HS-27A (cell line): ENCODE measurements around the gene GULP1.
"Not testable (repeated sequence)": the region's sequence is repeated elsewhere in the genome, so short reads cannot be mapped to it uniquely, and the experiment has no call there.

Experiments
- DNase-seq: peaks from one replicate; pipeline ENCODE4 v3.0.0-alpha.2; 2012; ENCODE audit warnings: low read depth, missing footprints

The GULP1 gene, protein sequence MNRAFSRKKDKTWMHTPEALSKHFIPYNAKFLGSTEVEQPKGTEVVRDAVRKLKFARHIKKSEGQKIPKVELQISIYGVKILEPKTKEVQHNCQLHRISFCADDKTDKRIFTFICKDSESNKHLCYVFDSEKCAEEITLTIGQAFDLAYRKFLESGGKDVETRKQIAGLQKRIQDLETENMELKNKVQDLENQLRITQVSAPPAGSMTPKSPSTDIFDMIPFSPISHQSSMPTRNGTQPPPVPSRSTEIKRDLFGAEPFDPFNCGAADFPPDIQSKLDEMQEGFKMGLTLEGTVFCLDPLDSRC

GRCh38 chr2:188291617-188292347, at the start of gene GULP1:
Gene GULP1 (plus strand): TSS chr2:188291874. CDS start chr2:188477703, 185,829 bp downstream.
- DNase-seq, result peak; percentile 49

- no peak for DNase-seq
Observed at GRCh38 chr2:188243381-188243780, 48.3 kb upstream of the GULP1 start.

DNA sequence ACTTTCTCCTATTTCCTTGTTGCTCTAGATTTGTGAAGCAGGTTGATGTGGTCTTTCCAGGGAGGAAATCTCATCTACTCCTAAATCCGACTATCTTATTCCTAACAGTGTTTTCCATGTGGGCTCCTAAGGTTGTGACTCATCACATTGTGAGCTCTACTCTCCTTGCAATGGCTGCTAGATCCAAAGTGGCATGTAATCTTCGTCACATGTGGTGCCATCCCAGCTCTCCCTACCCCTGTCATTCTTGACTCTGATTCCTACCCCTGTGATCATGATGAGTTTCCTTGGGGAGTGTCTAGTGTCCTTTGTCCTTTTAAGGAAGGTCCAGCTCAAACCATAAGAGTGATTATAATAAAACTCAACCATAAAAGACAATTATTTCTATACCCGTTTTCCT, 47.3 kb upstream of the GULP1 start:
- no peak for DNase-seq

DNA sequence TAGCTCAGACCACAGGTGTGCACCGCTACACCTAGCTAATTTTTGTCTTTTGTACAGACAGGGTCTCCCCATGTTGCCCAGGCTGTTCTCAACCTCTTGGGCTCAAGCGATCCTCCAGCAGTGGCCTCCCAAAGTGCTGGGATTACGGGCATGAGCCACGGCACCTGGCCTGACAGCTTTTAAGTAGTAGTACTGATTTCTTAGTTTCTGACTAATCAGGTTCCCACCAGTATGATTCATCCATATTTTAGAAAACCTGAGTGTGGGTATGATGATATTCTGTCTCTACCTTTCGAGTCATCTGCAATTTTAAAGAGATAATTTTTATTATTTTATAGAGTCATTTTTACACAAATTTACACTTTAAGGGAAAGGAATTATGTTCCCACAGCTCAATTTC, 46.4 kb upstream of the GULP1 start:
- DNase-seq, result no peak

GRCh38 chr2:188248513-188248912, 43.2 kb upstream of the GULP1 start:
- DNase-seq, result no peak

GRCh38 chr2:188251034-188251433, 40.6 kb upstream of the GULP1 start:
- no peak for DNase-seq

DNA sequence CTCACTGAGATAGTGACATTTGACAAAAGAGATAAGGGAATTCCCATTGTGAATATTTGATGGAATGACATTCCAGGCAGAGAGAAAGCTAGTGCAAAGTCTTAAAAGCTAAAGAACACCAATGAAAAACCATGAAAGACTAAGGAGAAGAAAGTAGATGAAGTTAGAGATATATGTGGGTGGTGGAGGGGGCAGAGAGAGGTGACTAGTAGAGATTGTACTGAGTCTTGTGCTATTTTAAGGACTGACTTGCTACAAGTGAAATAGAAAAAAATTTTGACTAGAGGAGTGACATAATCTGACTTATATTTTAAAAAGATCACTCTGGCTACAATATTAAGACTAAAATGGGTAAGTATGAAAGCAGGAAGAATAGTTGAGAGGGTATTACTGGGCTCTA, 35.3 kb upstream of the GULP1 start:
- DNase-seq, result no peak

GRCh38 chr2:188265315-188265714, 26.4 kb upstream of the GULP1 start:
- no peak for DNase-seq

GRCh38 chr2:188267776-188268175, 23.9 kb upstream of the GULP1 start:
- DNase-seq, result no peak

GRCh38 chr2:188269004-188269403, 22.7 kb upstream of the GULP1 start:
- no peak for DNase-seq

DNA sequence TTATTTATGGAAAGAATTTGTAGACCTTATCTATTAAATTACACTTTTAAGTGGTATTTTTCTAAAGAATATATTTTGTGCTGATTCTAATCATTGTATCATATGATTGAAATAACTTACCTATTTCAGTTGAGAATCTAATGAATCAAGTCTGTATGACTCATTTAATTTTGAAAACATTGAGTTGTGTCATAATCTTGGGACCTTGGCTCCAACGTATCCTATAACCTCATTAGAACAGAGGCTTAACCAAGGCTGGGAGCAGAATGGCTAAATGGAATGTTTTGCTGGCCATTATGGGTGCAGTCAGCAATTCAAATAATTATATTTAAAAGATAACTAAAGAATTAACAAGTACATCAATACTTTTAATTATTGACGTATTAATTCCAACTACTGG, 19.6 kb upstream of the GULP1 start:
- DNase-seq, result no peak

GRCh38 chr2:188274274-188274673, 17.4 kb upstream of the GULP1 start:
- DNase-seq, result no peak

- no peak for DNase-seq
Observed at GRCh38 chr2:188276255-188276654, 15.4 kb upstream of the GULP1 start.

DNA sequence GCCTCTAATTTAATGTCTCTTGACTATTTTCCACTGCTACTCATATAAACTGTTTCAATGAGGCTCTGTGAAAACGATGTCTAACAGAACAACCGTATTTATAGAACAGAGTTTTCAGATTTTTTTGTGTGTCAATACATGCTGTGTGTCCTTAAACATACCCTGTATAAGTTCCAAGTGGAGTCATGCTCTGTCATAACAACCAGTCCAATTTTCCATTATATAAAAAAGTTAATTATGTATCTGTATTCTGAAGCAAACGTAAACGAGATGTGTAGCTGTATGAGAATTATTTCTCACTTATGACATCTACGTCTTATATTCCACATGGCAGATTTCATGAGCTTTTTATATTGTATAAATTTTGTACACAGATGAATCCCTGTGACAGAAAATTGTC, 13.9 kb upstream of the GULP1 start:
- no peak for DNase-seq

DNA sequence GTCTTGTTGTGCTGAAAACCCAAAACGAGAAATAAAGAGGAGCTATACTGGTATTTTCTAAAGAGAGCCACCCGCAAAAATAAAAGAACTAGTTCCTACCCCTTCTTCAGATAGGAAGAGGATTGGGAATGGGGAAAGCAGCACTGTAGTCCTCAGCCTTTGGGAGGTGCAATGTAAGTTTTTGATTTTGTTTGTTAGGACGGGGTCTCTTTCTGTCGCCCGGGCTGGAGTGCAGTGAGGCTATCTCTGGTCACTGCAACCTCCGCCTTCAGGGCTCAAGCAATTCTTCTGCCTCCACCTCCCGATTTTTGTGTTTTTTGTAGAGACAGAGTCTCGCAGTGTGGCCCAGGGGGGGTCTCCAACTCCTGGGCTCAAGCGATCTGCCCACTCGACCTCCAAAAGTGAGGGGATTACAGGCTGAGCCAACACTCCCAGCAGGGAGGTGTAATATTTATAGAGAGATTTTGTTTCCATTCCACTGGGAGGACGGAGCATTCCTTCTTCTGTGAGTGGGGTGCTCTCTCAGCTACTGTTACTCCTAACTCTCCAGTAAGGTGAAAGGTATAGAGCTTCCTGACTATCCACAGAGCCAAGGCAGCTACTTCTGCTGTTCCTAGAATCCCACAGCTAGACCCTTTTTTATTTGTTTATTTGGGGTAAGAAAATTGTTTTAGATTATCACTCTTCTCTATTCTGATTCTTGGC, 13.1 kb upstream of the GULP1 start:
- DNase-seq, result no peak

DNA sequence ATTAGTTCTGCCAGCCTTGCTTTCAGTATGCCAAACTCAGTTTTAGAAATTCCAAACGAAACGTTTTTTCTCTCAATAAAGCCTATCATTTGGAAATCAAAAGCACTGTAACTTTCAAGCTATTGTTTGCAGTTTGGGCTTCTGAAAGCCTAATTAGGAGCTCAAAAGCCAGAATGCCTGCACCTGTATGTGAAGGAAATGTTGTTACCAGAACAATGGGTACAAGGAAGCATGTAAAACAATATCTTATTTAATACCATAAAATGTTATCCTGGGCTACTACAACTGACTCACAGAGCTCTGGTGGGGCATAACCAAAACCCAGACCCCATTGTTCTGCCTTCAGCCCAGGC, 12.6 kb upstream of the GULP1 start:
- DNase-seq, result no peak

DNA sequence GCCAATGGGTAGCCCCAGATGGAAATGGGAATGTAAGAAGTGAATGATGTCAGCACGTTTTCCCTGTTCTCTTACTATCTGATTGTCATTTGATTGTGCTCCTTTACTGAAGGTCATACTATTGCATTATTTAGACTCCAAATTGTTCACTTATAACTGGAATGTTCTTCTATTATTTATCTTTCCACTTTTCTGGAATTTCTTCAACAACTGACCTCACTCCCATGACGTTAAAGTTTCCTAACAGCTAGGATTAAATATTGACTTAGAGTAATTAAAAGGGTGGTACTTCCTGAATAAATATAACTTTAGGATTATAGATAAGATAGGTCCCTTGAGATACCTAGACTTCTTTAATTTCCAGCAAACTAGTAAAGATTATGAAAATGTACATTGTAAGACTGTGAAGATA, 10.9 kb upstream of the GULP1 start:
- no peak for DNase-seq

- DNase-seq, result no peak
Observed at GRCh38 chr2:188282907-188283306, 8.8 kb upstream of the GULP1 start.

- DNase-seq, result not testable (repeated sequence)
Observed at GRCh38 chr2:188284251-188284650, 7.4 kb upstream of the GULP1 start.

GRCh38 chr2:188285049-188285448, 6.6 kb upstream of the GULP1 start:
- DNase-seq, result no peak

GRCh38 chr2:188285774-188286173, 5.9 kb upstream of the GULP1 start:
- DNase-seq, result no peak

- DNase-seq, result no peak
Observed at GRCh38 chr2:188291142-188291616, 495 bp upstream of the GULP1 start.
